Right cardiac atrium (tissue), 5 donors: ENCODE data around the gene HOXB4. TPM values are rescaled to one million over a fixed set of nuclear protein-coding genes. Genes with fewer than 3 reads are reported as not detected.

Experiments used
- ATAC-seq, 2 donors: fragments of 200-7000 bp; cut with Tn5 transposase; one replicate each; pipeline versions ENCODE4 v1.8.0 to v1.9.1; 2020; ENCODE audit warnings: moderate library complexity in 2 of 2, mild to moderate bottlenecking in 1 of 2
- DNase-seq, 3 donors: peaks; one replicate each; pipeline ENCODE4 v3.0.0-alpha.2; 2020
- H3K27ac ChIP-seq: one replicate; pipeline ENCODE4 v1.5.1; 2013; ENCODE audit warnings: mild to moderate bottlenecking, low read length, control low read depth, moderate library complexity
- H3K27me3 ChIP-seq: one replicate; pipeline ENCODE4 v1.6.1; 2013; ENCODE audit not compliant: control insufficient read depth, insufficient read depth
- H3K4me1 ChIP-seq: one replicate; pipeline ENCODE4 v1.6.1; 2013; ENCODE audit warnings: low read length; ENCODE audit not compliant: control insufficient read depth, insufficient read depth
- H3K4me3 ChIP-seq: one replicate; pipeline ENCODE4 v1.5.1; 2013; ENCODE audit warnings: low read length, control low read depth
- H3K9me3 ChIP-seq: one replicate; pipeline ENCODE4 v1.6.1; 2013; ENCODE audit warnings: low read length; ENCODE audit not compliant: control insufficient read depth
- WGBS: extraction: QIAGEN DNeasy Blood & Tissue Kit; methylation state at CpG from one replicate; pipeline ENCODE4 v1.1.7; 2013; 5-methylcytosine and 5-hydroxymethylcytosine counted together
- intact Hi-C, 4 donors: fragments of 100-400 bp; cut with DNase I; formaldehyde crosslinking; loops; one replicate each; pipeline versions ENCODE4 v1.11.0 to v1.14.0; 2022 to 2023
- polyA plus RNA-seq: library from polyadenylated mRNA; stranded (reverse); fragments of 200-250 nt; gene quantifications from one replicate; pipeline ENCODE4 v1.2.3, GENCODE V29; 2013
- total RNA-seq, 4 donors: library from RNA; stranded (reverse); fragmentation: NEBNext Ultra II Directional; extraction: Animal tissue kit (Norgen Biotek cat#: 25700); gene quantifications; one replicate each; pipeline ENCODE4 v1.2.1, GENCODE V29; 2021
- donor health status: healthy with polysubstance abuse.
- donor health status: DM: no; HTN: yes; CAD: no.
- donor health status: DM: no; HTN: no; CAD: no.
- donor health status: DM: no; HTN: yes; CAD: no; lungs with severe emphysema.
- donor health status: DM: yes; HTN: yes; CAD: no.

HOXB4 gene
- total and polyA plus RNA-seq, 5 donors: 0.38 to 1.1 (median 0.61) TPM

- Histone ChIP-seq H3K9me3 (no peaks in the 10 kb centered on the region), H3K4me1 (no peaks in the 10 kb centered on the region), H3K4me3 (no peak overlapping the region), H3K27me3 (peaks cover 5% of the 10 kb centered on the region), H3K27ac (peak overlapping the region; percentile 14)
- 20% methylated on average over 22 of the region's 22 CpGs for WGBS
- ATAC-seq (no peak), DNase-seq (no peak)
- intact Hi-C loops: loop anchor here in 1 of 4 donors (5.0 kb wide), 1 partner anchor 34 kb away; no protein-coding TSS in a partner anchor
These were observed 2.3 kb downstream of the HOXB4 start for GRCh38 chr17:48575673-48576478.

- 55% methylated on average over 7 of the region's 7 CpGs for WGBS
- Histone ChIP-seq H3K4me1 (peaks cover 2% of the 10 kb centered on the region), H3K4me3 (no peak overlapping the region), H3K9me3 (no peaks in the 10 kb centered on the region), H3K27ac (no peak overlapping the region), H3K27me3 (peaks cover 5% of the 10 kb centered on the region)
- DNase-seq (no peak), ATAC-seq (no peak)
- intact Hi-C loops: loop anchor here in 1 of 4 donors (5.0 kb wide), 1 partner anchor 33 kb away; no protein-coding TSS in a partner anchor
These were observed 3.0 kb downstream of the HOXB4 start for GRCh38 chr17:48575066-48575582.

GRCh38 chr17:48574505-48575065, 3.6 kb downstream of the HOXB4 start:
- H3K4me1 ChIP-seq: peaks cover 2% of the 10 kb centered on the region
- 56% methylated on average over 8 of the region's 8 CpGs for WGBS
- DNase-seq (no peak), ATAC-seq (no peak)
- no peaks in the 10 kb centered on the region for H3K9me3 ChIP-seq
- peaks cover 5% of the 10 kb centered on the region for H3K27me3 ChIP-seq
- no peak overlapping the region for H3K27ac ChIP-seq
- no peak overlapping the region for H3K4me3 ChIP-seq
- intact Hi-C loops: loop anchor here in 1 of 4 donors (5.0 kb wide), 1 partner anchor 32 kb away; no protein-coding TSS in a partner anchor

GRCh38 chr17:48571826-48572417, 6.2 kb downstream of the HOXB4 start:
- no peak overlapping the region for H3K27ac ChIP-seq
- H3K4me1 ChIP-seq: peaks cover 5% of the 10 kb centered on the region
- ATAC-seq (no peak), DNase-seq (no peak)
- H3K27me3 ChIP-seq: peaks cover 5% of the 10 kb centered on the region
- WGBS: 74% methylated on average over 1 of the region's 1 CpG
- H3K4me3 ChIP-seq: no peak overlapping the region
- intact Hi-C loops: no loop called here
- H3K9me3 ChIP-seq: no peaks in the 10 kb centered on the region

- peaks cover 5% of the 10 kb centered on the region for H3K27me3 ChIP-seq
- H3K4me1 ChIP-seq: peaks cover 7% of the 10 kb centered on the region
- 44% methylated on average over 26 of the region's 26 CpGs for WGBS
- H3K4me3 ChIP-seq: no peak overlapping the region
- H3K27ac ChIP-seq: peak overlapping the region; percentile 42
- DNase-seq (no peak), ATAC-seq (no peak)
- intact Hi-C loops: no loop called here
- no peaks in the 10 kb centered on the region for H3K9me3 ChIP-seq
These were observed 6.9 kb downstream of the HOXB4 start for GRCh38 chr17:48571024-48571818.

GRCh38 chr17:48570325-48571023, 7.7 kb downstream of the HOXB4 start:
- H3K4me1 ChIP-seq: peaks cover 8% of the 10 kb centered on the region
- peak overlapping the region; percentile 54 for H3K27ac ChIP-seq
- intact Hi-C loops: no loop called here
- H3K9me3 ChIP-seq: no peaks in the 10 kb centered on the region
- H3K4me3 ChIP-seq: no peak overlapping the region
- H3K27me3 ChIP-seq: peaks cover 5% of the 10 kb centered on the region
- DNase-seq (peak in 1 of 3 donors; percentile 62), ATAC-seq (peak in 1 of 2 donors; percentile 28)
- 24% methylated on average over 19 of the region's 19 CpGs for WGBS

- H3K27ac ChIP-seq: peak overlapping the region; percentile 36
- intact Hi-C loops: no loop called here
- DNase-seq (no peak), ATAC-seq (no peak)
- peaks cover 5% of the 10 kb centered on the region for H3K27me3 ChIP-seq
- H3K4me3 ChIP-seq: no peak overlapping the region
- H3K9me3 ChIP-seq: no peaks in the 10 kb centered on the region
- 58% methylated on average over 6 of the region's 6 CpGs for WGBS
- H3K4me1 ChIP-seq: peaks cover 8% of the 10 kb centered on the region
These were observed 8.4 kb downstream of the HOXB4 start for GRCh38 chr17:48569674-48570324.

GRCh38 chr17:48569240-48569582, 8.9 kb downstream of the HOXB4 start:
- no peaks in the 10 kb centered on the region for H3K9me3 ChIP-seq
- WGBS: 41% methylated on average over 3 of the region's 3 CpGs
- no peak overlapping the region for H3K27ac ChIP-seq
- H3K4me3 ChIP-seq: peak overlapping the region; percentile 22
- H3K4me1 ChIP-seq: peaks cover 8% of the 10 kb centered on the region
- ATAC-seq (no peak), DNase-seq (no peak)
- intact Hi-C loops: no loop called here
- peaks cover 5% of the 10 kb centered on the region for H3K27me3 ChIP-seq

GRCh38 chr17:48568499-48569239, 9.5 kb downstream of the HOXB4 start:
- Histone ChIP-seq H3K4me1 (peaks cover 8% of the 10 kb centered on the region), H3K27me3 (peaks cover 5% of the 10 kb centered on the region), H3K27ac (peak overlapping the region; percentile 0), H3K4me3 (peak overlapping the region; percentile 22), H3K9me3 (no peaks in the 10 kb centered on the region)
- ATAC-seq (no peak), DNase-seq (no peak)
- WGBS: 20% methylated on average over 33 of the region's 33 CpGs
- intact Hi-C loops: no loop called here
